ENCODE measurements around the gene UCP3. TPM values are rescaled to one million over a fixed set of nuclear protein-coding genes. Genes with fewer than 3 reads are reported as not detected.

The UCP3 gene
- 0.22 and 0.26 TPM in 2 replicates for total RNA-seq

GRCh38 chr11:74008373-74009229 lies at the start of gene UCP3:
TSS of gene UCP3 (minus strand) at chr11:74009085. CDS start at chr11:74007042, 2,043 bp downstream.

DNA sequence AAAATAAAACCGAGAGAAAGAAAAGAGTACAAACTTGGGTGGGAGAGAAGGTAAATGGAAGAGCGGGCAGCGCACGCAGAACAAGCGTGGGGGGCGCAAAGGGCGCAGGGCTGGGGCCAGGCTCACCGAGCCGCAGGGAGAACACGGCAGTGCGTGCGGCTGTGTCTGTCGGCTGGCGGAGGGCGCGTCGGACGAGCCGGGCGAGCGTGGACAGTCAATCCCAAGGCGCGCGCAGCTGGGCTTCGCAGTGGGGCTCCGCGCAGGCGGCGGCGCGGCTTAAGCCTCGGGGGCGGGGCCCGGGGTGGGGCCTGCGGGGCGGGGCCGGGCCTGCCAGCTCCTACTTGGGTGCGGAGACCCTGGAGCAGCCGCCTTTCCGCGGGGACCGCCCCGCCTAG lies 26.3 kb downstream of the UCP3 start, which contains the start of gene UCP2:
TSS of gene UCP2 (minus strand) at position 249 of the 395 bp plus-strand sequence. CDS start 4,465 bp downstream, outside the sequence.

DNA sequence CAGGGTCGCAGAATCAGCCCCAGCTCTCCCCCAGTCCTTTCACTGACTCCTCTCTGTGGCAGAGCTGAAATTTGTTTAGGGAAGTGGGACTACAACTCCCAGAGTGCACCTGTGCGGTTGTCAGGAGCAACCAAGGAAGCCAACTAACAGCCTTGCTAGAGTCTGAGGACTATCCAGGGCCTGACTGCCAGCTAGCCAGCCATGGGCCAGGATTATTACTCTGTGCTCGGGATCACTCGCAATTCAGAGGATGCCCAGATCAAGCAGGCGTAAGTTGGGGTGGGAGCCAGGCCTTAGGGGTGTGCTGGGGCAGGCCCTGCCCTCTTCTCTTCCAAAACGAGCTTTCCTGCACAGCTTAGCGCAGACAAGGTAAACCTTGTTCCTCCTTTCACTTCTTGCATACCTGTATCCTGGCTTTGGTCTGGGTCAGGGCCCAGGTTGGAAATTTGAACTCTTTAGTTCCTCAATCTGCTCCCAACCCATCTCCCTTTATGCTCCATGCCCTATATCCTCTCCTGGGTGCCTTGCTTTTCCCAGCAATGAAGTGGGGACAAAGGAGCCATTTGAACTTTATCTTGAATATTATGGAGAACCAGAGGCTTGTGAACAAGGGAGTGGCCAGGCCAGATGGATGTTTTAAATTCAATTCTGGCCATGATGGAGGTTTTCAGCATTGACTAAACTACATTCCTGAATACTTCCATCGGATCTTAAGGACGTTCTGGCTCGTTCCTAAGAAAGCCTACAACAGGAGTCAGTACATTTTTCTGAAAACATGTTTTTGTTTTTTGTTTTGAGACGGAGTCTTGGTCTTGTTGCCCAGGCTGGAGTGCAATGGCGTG lies 57.8 kb downstream of the UCP3 start, which contains the start of gene DNAJB13:
TSS of gene DNAJB13 (plus strand) at position 158 of the 842 bp plus-strand sequence. CDS start at position 202, 44 bp downstream.

Other genes starting within 250 kb of the UCP3 start
- 104 and 109 TPM in 2 replicates for gene RAB6A, start 248.0 kb downstream of the UCP3 start, total RNA-seq
- 23.6 and 33.3 TPM in 2 replicates for gene MRPL48, start 221.2 kb downstream of the UCP3 start, total RNA-seq
- gene COA4, start 132.2 kb downstream of the UCP3 start, total RNA-seq = 39.1 and 42.5 TPM in 2 replicates
- gene PAAF1, start 132.1 kb downstream of the UCP3 start, total RNA-seq = 5.2 and 6.6 TPM in 2 replicates
- gene DNAJB13, start 58.1 kb downstream of the UCP3 start, total RNA-seq = not detected in 2 replicates
- 1.3 and 2.1 TPM in 2 replicates for gene UCP2, start 26.2 kb downstream of the UCP3 start, total RNA-seq
- gene C2CD3, start 161.9 kb upstream of the UCP3 start, total RNA-seq = 7.8 and 11.0 TPM in 2 replicates
- 18.4 and 21.0 TPM in 2 replicates for gene PPME1, start 162.2 kb upstream of the UCP3 start, total RNA-seq